SU-DHL-6 (cell line): ENCODE results near the gene HUWE1.

Source experiments
- H2AFZ ChIP-seq: fragments of 200-600 bp; sonication (generic); 2 replicates; pipeline ENCODE4 v1.6.1; 2014; ENCODE audit warnings: low read depth, mild to moderate bottlenecking, moderate library complexity, mixed read lengths, antibody characterized with exemption, low read length; ENCODE audit not compliant: severe bottlenecking
- H3F3A ChIP-seq: fragments of 200-600 bp; shearing (Covaris generic); 2 replicates; pipeline ENCODE4 v1.6.0; 2016; ENCODE audit warnings: antibody characterized with exemption, mild to moderate bottlenecking; ENCODE audit not compliant: insufficient read depth
- H3K27ac ChIP-seq: fragments of 200-600 bp; sonication (generic); 2 replicates; pipeline ENCODE4 v1.5.1; 2016; ENCODE audit warnings: low read depth, mild to moderate bottlenecking, low read length, moderate library complexity, mixed read lengths
- H3K27me3 ChIP-seq: fragments of 200-600 bp; sonication (generic), shearing (Covaris generic); 2 replicates; pipeline ENCODE4 v1.6.0; 2014; ENCODE audit warnings: mild to moderate bottlenecking, low read length
- H3K36me3 ChIP-seq: fragments of 200-600 bp; sonication (generic); 2 replicates; pipeline ENCODE4 v1.6.1; 2014; ENCODE audit warnings: mild to moderate bottlenecking, low read length, mixed read lengths
- H3K4me2 ChIP-seq: fragments of 300-600, 200-600 bp; shearing (Covaris generic), sonication (generic); 2 replicates; pipeline ENCODE4 v1.6.0; 2014; ENCODE audit warnings: low read length, low read depth, mild to moderate bottlenecking; ENCODE audit not compliant: poor library complexity, severe bottlenecking
- H3K4me3 ChIP-seq: fragments of 200-600 bp; sonication (generic); 2 replicates; pipeline ENCODE4 v1.5.1; 2014; ENCODE audit warnings: antibody characterized with exemption, low read length, mild to moderate bottlenecking, mixed read lengths; ENCODE audit not compliant: insufficient read depth, poor library complexity, severe bottlenecking
- H3K79me2 ChIP-seq: fragments of 200-600 bp; sonication (generic); 2 replicates; pipeline ENCODE4 v1.6.1; 2014; ENCODE audit warnings: mild to moderate bottlenecking, low read length, moderate library complexity; ENCODE audit not compliant: insufficient read depth
- H3K9ac ChIP-seq: fragments of 200-600 bp; sonication (generic); 2 replicates; pipeline ENCODE4 v1.7.0; 2014; ENCODE audit warnings: mild to moderate bottlenecking, low read length
- H3K9me2 ChIP-seq: fragments of 200-600 bp; sonication (generic); replicated peaks from 2 replicates; pipeline ENCODE4 v1.6.1; 2014; ENCODE audit warnings: low read length; ENCODE audit not compliant: insufficient read depth
- H3K9me3 ChIP-seq: fragments of 200-600 bp; sonication (generic); 2 replicates; pipeline ENCODE4 v1.6.1; 2014; ENCODE audit warnings: low read length, mixed read lengths; ENCODE audit not compliant: insufficient read depth
- H4K20me1 ChIP-seq: fragments of 200-600 bp; sonication (generic); 2 replicates; pipeline ENCODE4 v1.6.1; 2014; ENCODE audit warnings: low read depth, mild to moderate bottlenecking, antibody characterized with exemption, low read length, moderate library complexity, mixed read lengths
- EZH2phosphoT487 ChIP-seq: fragments of 200-600 bp; sonication (generic), shearing (Covaris generic); conservative IDR thresholded peaks from 2 replicates; pipeline ENCODE4 v1.6.1; 2018; ENCODE audit warnings: mild to moderate bottlenecking, antibody characterized with exemption, low read length, moderate library complexity, mixed read lengths
- TF ChIP-seq, protein P1 (sequence below): fragments of 200-600 bp; sonication (generic); IDR thresholded peaks from one replicate; pipeline ENCODE4 v1.5.1; 2017; ENCODE audit warnings: antibody characterized with exemption, mild to moderate bottlenecking, low read length, moderate library complexity; ENCODE audit not compliant: insufficient read depth, poor library complexity, severe bottlenecking

The HUWE1 gene

DNA sequence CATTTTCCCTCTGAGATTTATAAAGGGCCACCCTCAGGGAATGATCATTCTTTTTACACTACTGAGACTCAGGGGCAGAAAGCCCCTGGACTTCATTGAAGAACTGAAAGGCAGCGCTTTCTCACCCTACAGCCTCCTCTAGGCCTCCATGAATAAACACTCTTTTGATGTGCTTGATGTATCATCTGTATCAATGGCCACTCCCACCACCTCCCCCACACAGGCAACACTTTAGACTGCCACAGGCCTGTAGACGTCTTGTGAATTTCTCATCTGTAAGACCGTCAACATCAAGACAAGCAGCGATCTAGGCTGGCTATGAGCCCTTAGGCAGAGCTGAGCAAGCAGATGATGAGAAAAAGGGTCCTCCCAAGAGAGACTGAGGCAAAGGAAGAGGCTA lies 123.2 kb downstream of the HUWE1 start:
- no peak overlapping the region for H3K4me3 ChIP-seq
- no peaks in the 10 kb centered on the region for H3F3A ChIP-seq
- H4K20me1 ChIP-seq, result no peaks in the 10 kb centered on the region
- no peaks in the 10 kb centered on the region for H3K79me2 ChIP-seq
- TF ChIP-seq, protein P1, sequence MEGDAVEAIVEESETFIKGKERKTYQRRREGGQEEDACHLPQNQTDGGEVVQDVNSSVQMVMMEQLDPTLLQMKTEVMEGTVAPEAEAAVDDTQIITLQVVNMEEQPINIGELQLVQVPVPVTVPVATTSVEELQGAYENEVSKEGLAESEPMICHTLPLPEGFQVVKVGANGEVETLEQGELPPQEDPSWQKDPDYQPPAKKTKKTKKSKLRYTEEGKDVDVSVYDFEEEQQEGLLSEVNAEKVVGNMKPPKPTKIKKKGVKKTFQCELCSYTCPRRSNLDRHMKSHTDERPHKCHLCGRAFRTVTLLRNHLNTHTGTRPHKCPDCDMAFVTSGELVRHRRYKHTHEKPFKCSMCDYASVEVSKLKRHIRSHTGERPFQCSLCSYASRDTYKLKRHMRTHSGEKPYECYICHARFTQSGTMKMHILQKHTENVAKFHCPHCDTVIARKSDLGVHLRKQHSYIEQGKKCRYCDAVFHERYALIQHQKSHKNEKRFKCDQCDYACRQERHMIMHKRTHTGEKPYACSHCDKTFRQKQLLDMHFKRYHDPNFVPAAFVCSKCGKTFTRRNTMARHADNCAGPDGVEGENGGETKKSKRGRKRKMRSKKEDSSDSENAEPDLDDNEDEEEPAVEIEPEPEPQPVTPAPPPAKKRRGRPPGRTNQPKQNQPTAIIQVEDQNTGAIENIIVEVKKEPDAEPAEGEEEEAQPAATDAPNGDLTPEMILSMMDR, result no peak
- H3K27me3 ChIP-seq, result no peaks in the 10 kb centered on the region
- H3K4me2 ChIP-seq, result no peak overlapping the region
- 0 out of 2 replicates have a peak, but pooled peaks cover 4% of the 10 kb centered on the region for H3K36me3 ChIP-seq
- H2AFZ ChIP-seq, result no peak overlapping the region
- H3K9me2 ChIP-seq, result no peaks in the 10 kb centered on the region
- H3K27ac ChIP-seq, result no peak overlapping the region
- no peaks in the 10 kb centered on the region for H3K9me3 ChIP-seq
- H3K9ac ChIP-seq, result no peak overlapping the region

- H3K27ac ChIP-seq, result no peak overlapping the region
- H3K4me3 ChIP-seq, result no peak overlapping the region
- H3K36me3 ChIP-seq, result 0 out of 2 replicates have a peak, but pooled peaks cover 4% of the 10 kb centered on the region
- H2AFZ ChIP-seq, result no peak overlapping the region
- H3K9me2 ChIP-seq, result no peaks in the 10 kb centered on the region
- H3K9ac ChIP-seq, result no peak overlapping the region
- no peak for TF ChIP-seq EZH2phosphoT487
- TF ChIP-seq, protein P1, result no peak
- no peaks in the 10 kb centered on the region for H3K9me3 ChIP-seq
- H4K20me1 ChIP-seq, result no peaks in the 10 kb centered on the region
- no peaks in the 10 kb centered on the region for H3K27me3 ChIP-seq
- no peaks in the 10 kb centered on the region for H3K79me2 ChIP-seq
- no peak overlapping the region for H3K4me2 ChIP-seq
- H3F3A ChIP-seq, result no peaks in the 10 kb centered on the region
Measured at GRCh38 chrX:53561912-53562311, 124.6 kb downstream of the HUWE1 start.

- Histone ChIP-seq H3K9me3 (no peaks in the 10 kb centered on the region), H3K4me3 (no peak overlapping the region), H3K9ac (no peak overlapping the region), H3K27ac (no peak overlapping the region), H2AFZ (no peak overlapping the region), H3K27me3 (no peaks in the 10 kb centered on the region), H4K20me1 (no peaks in the 10 kb centered on the region), H3F3A (no peaks in the 10 kb centered on the region), H3K79me2 (no peaks in the 10 kb centered on the region), H3K4me2 (no peak overlapping the region), H3K9me2 (no peaks in the 10 kb centered on the region), H3K36me3 (peaks cover 8% of the 10 kb centered on the region; the same call in 1 of the 2 replicates)
- TF ChIP-seq, protein P1, result no peak
- TF ChIP-seq EZH2phosphoT487, result no peak
Measured at GRCh38 chrX:53558646-53559045, 127.9 kb downstream of the HUWE1 start.
